ENCODE results near the gene APOL3. TPM values are rescaled to one million over a fixed set of nuclear protein-coding genes. Genes with fewer than 3 reads are reported as not detected.
"Not testable (repeated sequence)": the region's sequence is repeated elsewhere in the genome, so short reads cannot be mapped to it uniquely, and the experiment has no call there.

The APOL3 gene
- total RNA-seq, 2 donors from 2014 or later: 53.1 to 101 TPM

DNA sequence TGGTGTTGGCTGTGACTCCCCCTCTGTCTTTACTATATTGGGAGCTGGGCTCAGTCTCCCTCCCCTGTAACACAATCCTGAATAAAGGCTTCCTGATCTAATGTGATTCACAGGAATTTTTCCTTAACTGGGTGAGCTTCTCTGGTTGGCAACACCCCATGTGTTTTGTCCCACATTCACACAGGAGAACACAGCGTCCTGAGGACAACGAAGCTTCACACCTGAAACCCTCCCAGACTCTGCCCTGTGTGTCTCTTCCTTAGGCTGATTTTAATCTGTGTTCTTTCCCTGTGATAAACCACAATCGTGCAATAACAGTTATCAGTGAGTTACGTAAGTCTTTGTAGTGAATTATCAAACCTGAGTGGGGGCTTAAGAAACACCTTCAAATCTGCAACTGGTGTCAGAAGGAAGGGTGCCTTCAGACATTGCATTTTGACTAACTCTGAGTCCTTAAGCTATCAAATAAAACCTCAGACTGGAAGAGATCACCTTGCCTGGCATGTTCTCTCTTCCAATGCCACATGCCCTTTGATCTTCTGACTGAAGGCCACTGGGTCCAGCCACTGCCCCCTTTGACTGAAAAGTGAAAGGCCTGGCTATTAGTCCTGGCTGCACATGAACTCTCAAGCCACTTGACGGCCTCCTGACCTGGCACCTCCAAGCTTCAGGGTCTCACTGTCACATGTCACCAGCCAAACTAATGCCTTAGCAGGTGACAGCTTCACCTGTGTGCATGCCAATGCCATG lies 17.3 kb downstream of the APOL3 start:
- Histone ChIP-seq H3K9me3 (no peaks in the 10 kb centered on the region), H3K4me1 (ENCODE audit: control insufficient read depth in 1 of 2, low read depth in 2 of 2) (peaks cover 0 to 5% of the 10 kb centered on the region in 2 donors), H3K27me3 (replicated peaks; ENCODE audit: insufficient read depth) (no peaks in the 10 kb centered on the region), H3K36me3 (peaks cover 13% of the 10 kb centered on the region), H3K4me3 (no peak overlapping the region), H3K27ac (no peak overlapping the region)
- TF ChIP-seq, protein P1, sequence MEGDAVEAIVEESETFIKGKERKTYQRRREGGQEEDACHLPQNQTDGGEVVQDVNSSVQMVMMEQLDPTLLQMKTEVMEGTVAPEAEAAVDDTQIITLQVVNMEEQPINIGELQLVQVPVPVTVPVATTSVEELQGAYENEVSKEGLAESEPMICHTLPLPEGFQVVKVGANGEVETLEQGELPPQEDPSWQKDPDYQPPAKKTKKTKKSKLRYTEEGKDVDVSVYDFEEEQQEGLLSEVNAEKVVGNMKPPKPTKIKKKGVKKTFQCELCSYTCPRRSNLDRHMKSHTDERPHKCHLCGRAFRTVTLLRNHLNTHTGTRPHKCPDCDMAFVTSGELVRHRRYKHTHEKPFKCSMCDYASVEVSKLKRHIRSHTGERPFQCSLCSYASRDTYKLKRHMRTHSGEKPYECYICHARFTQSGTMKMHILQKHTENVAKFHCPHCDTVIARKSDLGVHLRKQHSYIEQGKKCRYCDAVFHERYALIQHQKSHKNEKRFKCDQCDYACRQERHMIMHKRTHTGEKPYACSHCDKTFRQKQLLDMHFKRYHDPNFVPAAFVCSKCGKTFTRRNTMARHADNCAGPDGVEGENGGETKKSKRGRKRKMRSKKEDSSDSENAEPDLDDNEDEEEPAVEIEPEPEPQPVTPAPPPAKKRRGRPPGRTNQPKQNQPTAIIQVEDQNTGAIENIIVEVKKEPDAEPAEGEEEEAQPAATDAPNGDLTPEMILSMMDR (IDR thresholded peaks at IDR 0.05): no peak
- DNase-seq (ENCODE audit: low spot score) (no peak), ATAC-seq (ENCODE audit: insufficient number of reproducible peaks, low FRiP score, low read depth) (no peak)

DNA sequence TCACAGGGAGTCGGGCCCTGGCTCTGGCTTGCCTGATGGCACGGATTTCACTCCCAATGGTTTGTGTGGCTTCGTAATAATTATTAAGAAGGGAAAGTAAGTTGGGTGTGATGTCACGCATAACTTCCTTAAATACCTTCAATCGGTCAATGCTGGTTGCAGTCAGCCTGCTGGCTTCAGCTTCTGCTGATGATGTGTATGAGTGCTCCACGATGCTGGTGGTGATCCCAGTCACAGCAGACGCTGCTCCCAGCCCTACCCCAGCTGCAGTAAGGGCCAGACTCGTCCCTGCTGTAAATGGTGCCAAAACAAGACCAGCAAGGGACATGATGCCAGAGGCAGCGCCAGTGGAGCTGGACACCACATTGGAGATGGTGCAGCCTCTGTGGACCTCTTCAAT lies 19.1 kb downstream of the APOL3 start:
- H3K27me3 ChIP-seq (replicated peaks; ENCODE audit: insufficient read depth): no peaks in the 10 kb centered on the region
- TF ChIP-seq, protein P1 (IDR thresholded peaks at IDR 0.05): no peak
- no peak for ATAC-seq (ENCODE audit: insufficient number of reproducible peaks, low FRiP score, low read depth)
- no peak overlapping the region for H3K27ac ChIP-seq
- no peak for DNase-seq (ENCODE audit: low spot score)
- H3K4me3 ChIP-seq: no peak overlapping the region
- H3K4me1 ChIP-seq (ENCODE audit: control insufficient read depth in 1 of 2, low read depth in 2 of 2): peaks cover 0 to 5% of the 10 kb centered on the region in 2 donors
- no peaks in the 10 kb centered on the region for H3K9me3 ChIP-seq
- H3K36me3 ChIP-seq: peaks cover 13% of the 10 kb centered on the region

DNA sequence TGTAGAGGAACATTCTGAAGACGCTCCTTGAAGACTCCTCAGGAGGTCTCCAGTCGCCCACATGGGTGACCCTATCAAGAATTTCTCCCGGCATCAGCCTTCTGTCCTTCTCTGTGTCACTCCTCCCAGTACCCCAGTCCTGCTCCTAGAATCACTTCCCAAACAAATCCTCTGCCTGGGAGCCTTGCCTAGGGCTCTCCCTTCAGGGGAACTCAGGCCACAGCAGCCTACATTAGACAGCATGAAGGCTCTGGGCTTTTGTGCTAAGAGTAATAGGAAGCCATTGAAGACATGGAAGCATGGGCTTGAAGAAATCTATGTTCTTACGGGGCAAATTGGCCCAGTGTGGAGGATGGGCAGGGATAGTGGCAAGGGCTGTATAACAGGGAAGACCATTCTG lies 21.8 kb downstream of the APOL3 start:
- H3K27me3 ChIP-seq (replicated peaks; ENCODE audit: insufficient read depth); H3K9me3 ChIP-seq; ATAC-seq (ENCODE audit: insufficient number of reproducible peaks, low FRiP score, low read depth); H3K4me1 ChIP-seq (ENCODE audit: control insufficient read depth in 1 of 2, low read depth in 2 of 2); H3K27ac ChIP-seq; DNase-seq (ENCODE audit: low spot score); H3K4me3 ChIP-seq: not testable (repeated sequence)
- H3K36me3 ChIP-seq: peaks cover 12% of the 10 kb centered on the region

DNA sequence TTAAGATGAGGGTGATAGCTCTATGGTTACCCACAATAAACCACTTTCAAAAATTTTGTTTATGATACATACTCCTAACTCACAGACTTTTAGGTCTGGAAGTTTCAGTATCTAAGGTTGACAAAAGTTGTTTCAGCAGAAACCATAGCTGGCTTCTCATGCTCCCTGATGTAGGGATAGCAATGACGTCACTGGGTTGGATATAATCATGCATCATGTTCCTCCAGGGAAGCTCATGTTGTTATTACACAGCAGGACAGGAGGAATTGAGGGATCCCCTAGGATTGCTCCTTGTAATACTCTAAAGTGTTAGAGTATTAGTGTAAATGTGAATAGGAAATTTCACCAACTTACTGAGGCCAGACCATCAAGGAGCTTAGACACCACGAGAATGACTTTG lies 23.6 kb downstream of the APOL3 start:
- peaks cover 9% of the 10 kb centered on the region for H3K36me3 ChIP-seq
- H3K4me3 ChIP-seq: no peak overlapping the region
- no peak overlapping the region for H3K27ac ChIP-seq
- ATAC-seq (ENCODE audit: insufficient number of reproducible peaks, low FRiP score, low read depth): no peak
- no peaks in the 10 kb centered on the region for H3K4me1 ChIP-seq (ENCODE audit: control insufficient read depth in 1 of 2, low read depth in 2 of 2)
- no peak for DNase-seq (ENCODE audit: low spot score)
- no peaks in the 10 kb centered on the region for H3K27me3 ChIP-seq (replicated peaks; ENCODE audit: insufficient read depth)
- TF ChIP-seq, protein P1 (IDR thresholded peaks at IDR 0.05): no peak
- no peaks in the 10 kb centered on the region for H3K9me3 ChIP-seq

DNA sequence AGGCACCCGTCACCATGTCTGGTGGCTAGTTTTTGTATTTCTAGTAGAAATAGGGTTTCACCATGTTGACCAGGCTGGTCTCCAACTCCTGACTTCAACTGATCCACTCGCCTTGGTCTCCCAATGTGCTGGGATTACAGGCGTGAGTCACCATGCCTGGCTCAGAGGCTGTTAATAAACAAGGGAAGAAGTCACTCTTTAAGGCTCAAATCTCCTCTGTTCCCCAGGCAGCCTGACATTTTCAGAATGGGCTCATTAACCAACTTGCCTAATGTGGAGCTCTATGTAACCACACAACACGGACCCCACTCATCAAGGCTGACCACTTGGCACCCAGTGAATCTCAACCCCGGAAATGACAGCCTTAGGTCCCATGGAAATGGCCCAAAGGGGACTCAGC lies 24.1 kb downstream of the APOL3 start:
- no peak for ATAC-seq (ENCODE audit: insufficient number of reproducible peaks, low FRiP score, low read depth)
- H3K27me3 ChIP-seq (replicated peaks; ENCODE audit: insufficient read depth): no peaks in the 10 kb centered on the region
- TF ChIP-seq, protein P1 (IDR thresholded peaks at IDR 0.05): no peak
- no peak overlapping the region for H3K27ac ChIP-seq
- H3K4me1 ChIP-seq (ENCODE audit: control insufficient read depth in 1 of 2, low read depth in 2 of 2): no peaks in the 10 kb centered on the region
- no peaks in the 10 kb centered on the region for H3K9me3 ChIP-seq
- DNase-seq (ENCODE audit: low spot score): peak; percentile 26
- H3K36me3 ChIP-seq: peaks cover 9% of the 10 kb centered on the region
- H3K4me3 ChIP-seq: no peak overlapping the region

Measured in thoracic aorta (tissue), 2 donors.